GM12865 (cell line): ENCODE data around the gene IL1RL1.

Experiments
- DNase-seq: peaks from one replicate; pipeline ENCODE4 v3.0.0; 2010; ENCODE audit warnings: low read depth
- H3K4me3 ChIP-seq: 2 replicates; pipeline ENCODE4 v1.5.1; 2011; ENCODE audit warnings: mild to moderate bottlenecking, low read depth, low read length, control low read depth
- TF ChIP-seq, protein P1 (sequence below): IDR thresholded peaks from 2 replicates; pipeline ENCODE4 v1.5.1; 2011; ENCODE audit warnings: low read length, control low read depth, low read depth, inconsistent platforms; ENCODE audit not compliant: insufficient read depth; ENCODE audit errors: missing control alignments

The IL1RL1 gene

DNA sequence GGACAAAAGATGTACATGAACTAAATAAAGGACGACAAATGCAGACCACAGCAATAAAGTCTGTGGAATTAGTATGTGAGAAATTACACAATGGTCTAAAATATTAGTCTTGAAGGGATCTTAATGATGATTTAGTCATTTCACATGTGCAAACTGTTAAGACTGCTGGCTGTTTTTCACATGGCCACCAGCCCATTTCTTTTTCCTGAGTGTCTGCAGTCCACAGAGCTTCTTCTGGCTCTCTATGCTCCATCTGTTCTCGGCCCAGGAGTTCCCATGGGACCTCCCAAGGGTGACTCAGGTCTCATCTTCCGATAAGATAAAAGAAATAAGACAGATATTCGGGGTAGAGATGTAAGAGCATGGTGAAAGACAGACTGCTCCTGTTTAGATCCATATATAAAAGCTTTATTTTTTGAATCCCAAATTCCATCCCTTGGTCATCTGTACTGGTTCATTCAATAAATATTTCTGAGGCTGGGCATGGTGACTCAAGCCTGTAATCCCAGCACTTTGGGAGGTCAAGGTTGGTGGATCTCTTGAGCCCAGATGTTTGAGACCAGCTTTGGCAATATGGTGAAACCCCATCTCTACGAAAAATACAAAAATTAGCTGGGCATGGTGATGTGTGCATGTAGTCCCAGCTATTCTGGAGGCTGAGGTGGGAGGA lies 20.1 kb downstream of the IL1RL1 start:
- no peak overlapping the region for H3K4me3 ChIP-seq
- TF ChIP-seq, protein P1, sequence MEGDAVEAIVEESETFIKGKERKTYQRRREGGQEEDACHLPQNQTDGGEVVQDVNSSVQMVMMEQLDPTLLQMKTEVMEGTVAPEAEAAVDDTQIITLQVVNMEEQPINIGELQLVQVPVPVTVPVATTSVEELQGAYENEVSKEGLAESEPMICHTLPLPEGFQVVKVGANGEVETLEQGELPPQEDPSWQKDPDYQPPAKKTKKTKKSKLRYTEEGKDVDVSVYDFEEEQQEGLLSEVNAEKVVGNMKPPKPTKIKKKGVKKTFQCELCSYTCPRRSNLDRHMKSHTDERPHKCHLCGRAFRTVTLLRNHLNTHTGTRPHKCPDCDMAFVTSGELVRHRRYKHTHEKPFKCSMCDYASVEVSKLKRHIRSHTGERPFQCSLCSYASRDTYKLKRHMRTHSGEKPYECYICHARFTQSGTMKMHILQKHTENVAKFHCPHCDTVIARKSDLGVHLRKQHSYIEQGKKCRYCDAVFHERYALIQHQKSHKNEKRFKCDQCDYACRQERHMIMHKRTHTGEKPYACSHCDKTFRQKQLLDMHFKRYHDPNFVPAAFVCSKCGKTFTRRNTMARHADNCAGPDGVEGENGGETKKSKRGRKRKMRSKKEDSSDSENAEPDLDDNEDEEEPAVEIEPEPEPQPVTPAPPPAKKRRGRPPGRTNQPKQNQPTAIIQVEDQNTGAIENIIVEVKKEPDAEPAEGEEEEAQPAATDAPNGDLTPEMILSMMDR, result no peak
- no peak for DNase-seq

DNA sequence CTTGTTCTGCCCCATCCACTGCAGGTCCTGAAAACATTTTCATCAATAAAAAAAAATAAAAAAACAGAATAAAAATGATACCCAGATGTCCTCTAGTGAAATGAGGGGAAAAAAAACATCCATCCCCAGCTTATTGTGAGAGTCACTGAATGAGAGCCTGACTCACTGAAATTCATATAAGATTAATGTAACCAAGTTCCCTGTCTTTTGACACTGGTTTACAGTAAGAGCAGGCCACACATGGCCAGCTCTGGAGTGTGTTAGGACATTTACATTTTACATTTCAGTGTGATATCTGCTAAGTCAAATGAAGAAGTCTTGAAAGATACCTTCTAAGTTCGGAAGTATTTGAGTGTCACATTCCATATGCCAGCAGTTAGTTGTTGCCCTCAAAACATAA lies 23.1 kb downstream of the IL1RL1 start:
- DNase-seq, result no peak
- no peak overlapping the region for H3K4me3 ChIP-seq
- TF ChIP-seq, protein P1, result no peak

DNA sequence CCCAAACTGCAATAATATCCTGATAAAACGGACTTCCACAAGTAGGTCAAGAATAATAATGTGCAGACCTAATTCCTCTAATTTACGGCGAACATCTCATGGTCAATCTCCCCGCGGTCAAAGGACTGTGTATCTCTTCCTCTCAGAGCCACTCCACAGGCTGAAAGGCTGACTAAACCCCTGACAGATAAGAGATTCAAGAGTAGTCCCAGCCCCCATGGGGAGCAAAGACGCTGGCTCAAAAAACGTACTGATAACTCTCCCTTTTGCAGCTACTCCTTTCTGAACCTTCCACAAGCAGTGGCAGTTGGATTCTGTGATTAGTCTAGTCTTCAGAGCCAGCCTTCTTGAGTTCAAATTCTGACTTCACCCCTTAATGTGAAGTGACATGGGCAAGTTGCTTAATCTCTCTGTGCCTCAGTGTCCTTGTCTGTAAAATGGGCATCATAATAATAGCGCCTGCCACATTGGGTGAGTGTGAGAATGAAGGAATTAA lies 24.6 kb downstream of the IL1RL1 start:
- TF ChIP-seq, protein P1, result no peak
- no peak overlapping the region for H3K4me3 ChIP-seq
- DNase-seq, result no peak

DNA sequence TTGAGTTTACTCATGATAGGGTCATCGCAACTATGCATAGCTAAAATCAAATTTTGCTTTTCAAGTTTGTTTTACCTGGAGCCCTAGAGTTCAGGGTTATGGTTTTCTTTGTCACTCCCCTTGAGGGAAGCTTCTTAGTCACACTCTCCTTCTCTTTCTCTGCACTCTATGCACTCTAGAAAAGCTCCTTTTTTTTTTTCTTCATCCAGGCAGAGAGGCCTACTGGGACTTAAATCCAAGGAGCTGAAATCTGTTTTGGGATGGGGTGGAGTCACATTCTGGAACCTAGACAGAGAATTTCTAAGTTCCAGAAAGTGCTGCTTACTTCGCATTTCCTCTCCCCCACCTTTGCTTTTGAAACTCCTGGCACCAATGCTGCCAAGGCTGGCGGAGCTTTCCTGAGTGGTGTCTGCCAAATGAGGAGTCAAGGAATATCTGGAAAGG lies 25.2 kb downstream of the IL1RL1 start:
- H3K4me3 ChIP-seq, result no peak overlapping the region
- TF ChIP-seq, protein P1, result no peak
- DNase-seq, result no peak

DNA sequence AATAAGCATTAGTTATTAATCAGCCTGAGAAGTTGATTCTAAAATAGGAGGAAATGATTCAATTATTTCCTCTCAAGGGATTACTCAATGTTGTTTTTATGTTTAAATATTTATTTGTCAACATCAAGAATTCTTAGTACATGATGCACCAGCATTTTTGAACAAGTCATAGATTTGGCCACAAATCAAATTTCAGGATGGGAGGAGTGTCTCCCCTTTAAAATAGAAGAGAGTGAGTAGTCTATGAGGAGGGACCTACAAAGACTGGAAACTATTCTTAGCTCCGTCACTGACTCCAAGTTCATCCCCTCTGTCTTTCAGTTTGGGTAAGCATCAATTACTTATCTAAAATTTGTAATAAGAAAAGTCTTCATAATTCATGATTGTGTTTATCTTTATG lies 25.6 kb downstream of the IL1RL1 start:
- DNase-seq, result no peak
- TF ChIP-seq, protein P1, result no peak
- H3K4me3 ChIP-seq, result no peak overlapping the region

DNA sequence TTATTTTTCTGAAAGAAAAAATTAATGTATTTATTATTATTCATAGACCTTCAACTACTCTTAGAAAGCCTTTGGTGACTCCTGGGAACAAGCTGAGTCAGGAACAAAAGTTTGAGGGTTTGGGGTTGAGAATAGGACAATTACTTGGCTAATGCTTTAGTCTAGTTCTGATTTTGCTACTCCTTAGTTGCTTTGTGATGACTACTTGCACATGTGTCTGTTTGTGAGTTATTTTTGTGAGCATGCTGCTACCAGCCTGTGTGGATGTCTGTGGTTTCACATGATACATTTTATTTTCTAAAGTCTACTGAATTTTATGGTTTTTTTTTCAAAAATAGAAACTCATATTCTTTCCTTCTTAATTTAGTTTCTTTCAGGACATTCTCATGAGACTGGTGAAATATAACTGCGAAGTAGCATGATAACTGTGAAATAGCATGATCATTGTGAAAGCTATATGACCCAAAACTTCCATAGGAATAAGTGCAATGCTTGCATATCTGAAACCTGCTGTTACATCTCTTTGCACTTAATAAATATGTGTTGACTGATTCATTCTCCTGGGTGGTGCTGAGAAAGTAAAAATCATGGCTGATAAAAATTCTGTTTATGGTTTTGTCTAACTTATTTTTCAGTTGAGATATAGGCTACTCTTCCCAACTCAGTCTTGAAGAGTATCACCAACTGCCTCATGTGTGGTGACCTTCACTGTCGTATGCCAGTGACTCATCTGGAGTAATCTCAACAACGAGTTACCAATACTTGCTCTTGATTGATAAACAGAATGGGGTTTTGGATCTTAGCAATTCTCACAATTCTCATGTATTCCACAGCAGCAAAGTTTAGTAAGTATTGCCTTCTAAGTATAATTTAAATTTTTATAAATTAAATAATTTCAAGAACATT lies 26.4 kb downstream of the IL1RL1 start:
- TF ChIP-seq, protein P1, result no peak
- no peak overlapping the region for H3K4me3 ChIP-seq
- DNase-seq, result no peak
